Measurements from ENCODE around the gene ARHGEF38.

Gene ARHGEF38

DNA sequence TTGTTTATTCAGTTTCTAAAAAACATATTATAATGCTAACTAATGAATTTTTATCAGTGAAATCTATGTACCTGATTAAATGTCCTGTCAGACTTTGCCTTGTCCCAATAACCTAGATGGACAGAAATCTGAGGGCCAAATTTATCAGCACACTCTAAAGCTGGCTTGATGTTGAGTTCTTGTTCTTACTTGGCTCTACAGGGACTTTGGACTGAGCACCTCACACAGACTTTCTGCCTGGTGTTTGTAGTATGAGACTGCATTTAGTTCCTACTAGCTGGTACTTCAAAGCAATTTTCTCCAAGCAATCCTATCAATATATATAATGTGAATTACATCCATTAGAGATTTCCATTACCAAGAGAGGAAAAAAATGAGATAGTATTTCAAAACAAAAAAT, 118.3 kb downstream of the ARHGEF38 start:
- no peak overlapping the region for H3K27ac ChIP-seq (ENCODE audit: low read depth, low read length, poor library complexity, severe bottlenecking)
- H3K4me3 ChIP-seq (ENCODE audit: low read depth, low read length, poor library complexity, severe bottlenecking): no peak overlapping the region

DNA sequence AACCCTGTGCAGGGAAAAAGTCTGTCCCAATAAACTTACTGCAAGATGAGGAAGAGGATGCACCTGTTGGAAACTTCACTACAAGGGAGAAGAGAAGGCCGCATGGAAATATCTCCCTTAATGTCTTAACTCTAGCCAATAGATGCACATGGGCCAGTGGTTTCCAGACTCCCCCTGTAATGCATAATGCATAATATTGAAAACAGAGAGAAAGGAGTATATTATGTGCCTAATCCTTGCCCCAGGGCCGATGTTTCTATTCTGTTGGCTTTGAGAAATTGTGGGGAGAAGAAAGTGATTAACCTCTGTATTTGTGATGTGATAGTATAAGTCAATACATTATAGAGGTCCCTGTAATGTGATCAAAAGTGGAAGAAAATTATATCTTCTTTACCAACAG, 118.9 kb downstream of the ARHGEF38 start:
- Histone ChIP-seq H3K4me1 (ENCODE audit: insufficient read depth, low read length, severe bottlenecking) (no peaks in the 10 kb centered on the region), H3K9me2 (ENCODE audit: low read depth, low read length) (no peaks in the 10 kb centered on the region), H4K20me1 (ENCODE audit: insufficient read depth, low read length) (no peaks in the 10 kb centered on the region), H3K27me3 (ENCODE audit: insufficient read depth, low read length) (no peaks in the 10 kb centered on the region), H3K79me2 (ENCODE audit: insufficient read depth, low read length) (no peaks in the 10 kb centered on the region), H3K36me3 (ENCODE audit: insufficient read depth, low read length) (no peaks in the 10 kb centered on the region), H3K4me2 (ENCODE audit: low read length) (no peak overlapping the region), H3K9me3 (ENCODE audit: low read length) (no peaks in the 10 kb centered on the region), H2AFZ (ENCODE audit: low read length) (no peak overlapping the region), H3F3A (ENCODE audit: insufficient read depth, low read length) (no peaks in the 10 kb centered on the region), H3K9ac (ENCODE audit: low read length) (no peak overlapping the region), H3K27ac (ENCODE audit: low read depth, low read length, poor library complexity, severe bottlenecking) (no peak overlapping the region), H3K4me3 (ENCODE audit: low read depth, low read length, poor library complexity, severe bottlenecking) (no peak overlapping the region)
- TF ChIP-seq, protein P1, sequence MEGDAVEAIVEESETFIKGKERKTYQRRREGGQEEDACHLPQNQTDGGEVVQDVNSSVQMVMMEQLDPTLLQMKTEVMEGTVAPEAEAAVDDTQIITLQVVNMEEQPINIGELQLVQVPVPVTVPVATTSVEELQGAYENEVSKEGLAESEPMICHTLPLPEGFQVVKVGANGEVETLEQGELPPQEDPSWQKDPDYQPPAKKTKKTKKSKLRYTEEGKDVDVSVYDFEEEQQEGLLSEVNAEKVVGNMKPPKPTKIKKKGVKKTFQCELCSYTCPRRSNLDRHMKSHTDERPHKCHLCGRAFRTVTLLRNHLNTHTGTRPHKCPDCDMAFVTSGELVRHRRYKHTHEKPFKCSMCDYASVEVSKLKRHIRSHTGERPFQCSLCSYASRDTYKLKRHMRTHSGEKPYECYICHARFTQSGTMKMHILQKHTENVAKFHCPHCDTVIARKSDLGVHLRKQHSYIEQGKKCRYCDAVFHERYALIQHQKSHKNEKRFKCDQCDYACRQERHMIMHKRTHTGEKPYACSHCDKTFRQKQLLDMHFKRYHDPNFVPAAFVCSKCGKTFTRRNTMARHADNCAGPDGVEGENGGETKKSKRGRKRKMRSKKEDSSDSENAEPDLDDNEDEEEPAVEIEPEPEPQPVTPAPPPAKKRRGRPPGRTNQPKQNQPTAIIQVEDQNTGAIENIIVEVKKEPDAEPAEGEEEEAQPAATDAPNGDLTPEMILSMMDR (IDR thresholded peaks at IDR 0.05; ENCODE audit: low read length): no peak
- no peak for TF ChIP-seq EZH2 (IDR thresholded peaks at IDR 0.05; ENCODE audit: borderline replicate concordance, low read length)

More for the DNA sequence above, 118.3 kb downstream of the ARHGEF38 start:
- H4K20me1 ChIP-seq (ENCODE audit: insufficient read depth, low read length): no peaks in the 10 kb centered on the region
- no peaks in the 10 kb centered on the region for H3K27me3 ChIP-seq (ENCODE audit: insufficient read depth, low read length)
- H2AFZ ChIP-seq (ENCODE audit: low read length): no peak overlapping the region
- H3K9me3 ChIP-seq (ENCODE audit: low read length): no peaks in the 10 kb centered on the region
- H3K36me3 ChIP-seq (ENCODE audit: insufficient read depth, low read length): no peaks in the 10 kb centered on the region
- H3K9me2 ChIP-seq (ENCODE audit: low read depth, low read length): no peaks in the 10 kb centered on the region
- no peak overlapping the region for H3K9ac ChIP-seq (ENCODE audit: low read length)
- H3F3A ChIP-seq (ENCODE audit: insufficient read depth, low read length): no peaks in the 10 kb centered on the region
- H3K79me2 ChIP-seq (ENCODE audit: insufficient read depth, low read length): no peaks in the 10 kb centered on the region
- H3K4me2 ChIP-seq (ENCODE audit: low read length): no peak overlapping the region
- no peaks in the 10 kb centered on the region for H3K4me1 ChIP-seq (ENCODE audit: insufficient read depth, low read length, severe bottlenecking)
- no peak for TF ChIP-seq EZH2 (IDR thresholded peaks at IDR 0.05; ENCODE audit: borderline replicate concordance, low read length)
- TF ChIP-seq, protein P1 (IDR thresholded peaks at IDR 0.05; ENCODE audit: low read length): no peak

DNA sequence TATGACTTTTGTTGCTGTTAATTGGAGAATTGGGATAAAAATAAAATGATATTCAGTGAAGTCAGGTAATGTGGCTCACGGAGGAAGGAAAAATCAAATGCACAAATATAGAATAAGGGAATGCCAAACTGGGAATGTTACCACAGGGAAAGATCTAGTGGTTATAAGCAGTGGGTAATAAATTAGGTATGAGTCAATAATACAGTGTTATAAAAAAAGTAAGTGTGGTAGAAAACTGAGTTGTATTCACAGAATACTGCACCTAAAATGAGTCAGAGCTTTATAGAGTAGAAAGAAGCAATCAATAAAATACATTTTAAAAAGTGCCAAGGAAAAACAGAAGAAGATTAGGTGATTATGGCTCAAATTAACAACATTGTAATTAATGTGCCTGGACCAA, 121.6 kb downstream of the ARHGEF38 start:
- H3K4me1 ChIP-seq (ENCODE audit: insufficient read depth, low read length, severe bottlenecking): no peaks in the 10 kb centered on the region
- H3K4me3 ChIP-seq (ENCODE audit: low read depth, low read length, poor library complexity, severe bottlenecking): no peak overlapping the region
- no peaks in the 10 kb centered on the region for H3K79me2 ChIP-seq (ENCODE audit: insufficient read depth, low read length)
- H3K9me3 ChIP-seq (ENCODE audit: low read length): no peaks in the 10 kb centered on the region
- no peaks in the 10 kb centered on the region for H4K20me1 ChIP-seq (ENCODE audit: insufficient read depth, low read length)
- H3K27me3 ChIP-seq (ENCODE audit: insufficient read depth, low read length): no peaks in the 10 kb centered on the region
- TF ChIP-seq EZH2 (IDR thresholded peaks at IDR 0.05; ENCODE audit: borderline replicate concordance, low read length): no peak
- TF ChIP-seq, protein P1 (IDR thresholded peaks at IDR 0.05; ENCODE audit: low read length): no peak
- no peaks in the 10 kb centered on the region for H3F3A ChIP-seq (ENCODE audit: insufficient read depth, low read length)
- no peak overlapping the region for H2AFZ ChIP-seq (ENCODE audit: low read length)
- H3K9ac ChIP-seq (ENCODE audit: low read length): no peak overlapping the region
- no peak overlapping the region for H3K27ac ChIP-seq (ENCODE audit: low read depth, low read length, poor library complexity, severe bottlenecking)
- no peak overlapping the region for H3K4me2 ChIP-seq (ENCODE audit: low read length)
- H3K36me3 ChIP-seq (ENCODE audit: insufficient read depth, low read length): no peaks in the 10 kb centered on the region
- H3K9me2 ChIP-seq (ENCODE audit: low read depth, low read length): no peaks in the 10 kb centered on the region

All from OCI-LY1 (cell line).